ENCODE results near the gene HIGD2B. TPM values are rescaled to one million over a fixed set of nuclear protein-coding genes. Genes with fewer than 3 reads are reported as not detected.
"Not testable (repeated sequence)": the region's sequence is repeated elsewhere in the genome, so short reads cannot be mapped to it uniquely, and the experiment has no call there.

HIGD2B gene
- total and polyA plus RNA-seq, 7 donors, result not detected

- Histone ChIP-seq H3K4me3 (no peak overlapping the region), H3K9me3 (no peaks in the 10 kb centered on the region), H3K36me3 (ENCODE audit: insufficient read depth in 1 of 2, low read depth in 1 of 2) (peaks cover 5 to 75% of the 10 kb centered on the region in 2 donors), H3K4me1 (no peaks in the 10 kb centered on the region), H3K27me3 (ENCODE audit: insufficient read depth in 3 of 3, low read length in 2 of 3) (no peaks in the 10 kb centered on the region), H3K27ac (no peak overlapping the region)
- no peak for DNase-seq
- TF ChIP-seq CTCF (IDR thresholded peaks at IDR 0.05), result no peak
- no peak for ATAC-seq
- intact Hi-C loops (cut with DNase I), result no loop called here
Observed at GRCh38 chr15:72732086-72732485, 46.1 kb upstream of the HIGD2B start.

GRCh38 chr15:72728821-72729220 is 42.8 kb upstream of the HIGD2B start:
- no peaks in the 10 kb centered on the region for H3K9me3 ChIP-seq
- no peak overlapping the region for H3K27ac ChIP-seq
- WGBS, 3 donors, result 84 to 100% (median 88%) methylated on average over 1 of the region's 1 CpG
- TF ChIP-seq CTCF (IDR thresholded peaks at IDR 0.05), result no peak
- H3K4me3 ChIP-seq, result no peak overlapping the region
- peaks cover 3 to 77% of the 10 kb centered on the region in 2 donors for H3K36me3 ChIP-seq (ENCODE audit: insufficient read depth in 1 of 2, low read depth in 1 of 2)
- no peaks in the 10 kb centered on the region for H3K4me1 ChIP-seq
- intact Hi-C loops (cut with DNase I), result no loop called here
- ATAC-seq (no peak), DNase-seq (no peak)
- H3K27me3 ChIP-seq (ENCODE audit: insufficient read depth in 3 of 3, low read length in 2 of 3), result no peaks in the 10 kb centered on the region

GRCh38 chr15:72728249-72728648 is 42.3 kb upstream of the HIGD2B start:
- H3K9me3 ChIP-seq; ATAC-seq; H3K4me3 ChIP-seq; DNase-seq; H3K4me1 ChIP-seq; intact Hi-C loops (cut with DNase I); H3K27ac ChIP-seq; H3K27me3 ChIP-seq (ENCODE audit: insufficient read depth in 3 of 3, low read length in 2 of 3): not testable (repeated sequence)
- 93 to 97% (median 93%) methylated on average over 1 of the region's 1 CpG for WGBS, 3 donors
- peaks cover 3 to 75% of the 10 kb centered on the region in 2 donors for H3K36me3 ChIP-seq (ENCODE audit: insufficient read depth in 1 of 2, low read depth in 1 of 2)

GRCh38 chr15:72727154-72727553 is 41.2 kb upstream of the HIGD2B start:
- TF ChIP-seq CTCF (IDR thresholded peaks at IDR 0.05), result no peak
- Histone ChIP-seq H3K36me3 (ENCODE audit: insufficient read depth in 1 of 2, low read depth in 1 of 2) (peaks cover 3 to 67% of the 10 kb centered on the region in 2 donors), H3K27ac (no peak overlapping the region), H3K4me3 (no peak overlapping the region), H3K27me3 (ENCODE audit: insufficient read depth in 3 of 3, low read length in 2 of 3) (no peaks in the 10 kb centered on the region), H3K4me1 (peaks cover 2% of the 10 kb centered on the region), H3K9me3 (no peaks in the 10 kb centered on the region)
- DNase-seq, result no peak
- intact Hi-C loops (cut with DNase I), result no loop called here
- ATAC-seq, result no peak

- H3K4me1 ChIP-seq, result peaks cover 11% of the 10 kb centered on the region
- DNase-seq; H3K27ac ChIP-seq; ATAC-seq; H3K27me3 ChIP-seq (ENCODE audit: insufficient read depth in 3 of 3, low read length in 2 of 3); H3K4me3 ChIP-seq; H3K9me3 ChIP-seq; intact Hi-C loops (cut with DNase I): not testable (repeated sequence)
- 97 to 98% (median 97%) methylated on average over 6 of the region's 6 CpGs for WGBS, 3 donors
- H3K36me3 ChIP-seq (ENCODE audit: insufficient read depth in 1 of 2, low read depth in 1 of 2), result peaks cover 0 to 54% of the 10 kb centered on the region in 2 donors
Observed at GRCh38 chr15:72725851-72726250, 39.9 kb upstream of the HIGD2B start.

- peaks cover 11% of the 10 kb centered on the region for H3K4me1 ChIP-seq
- H3K36me3 ChIP-seq (ENCODE audit: insufficient read depth in 1 of 2, low read depth in 1 of 2), result peaks cover 0 to 51% of the 10 kb centered on the region in 2 donors
- intact Hi-C loops (cut with DNase I), result no loop called here
- DNase-seq, result no peak
- no peaks in the 10 kb centered on the region for H3K9me3 ChIP-seq
- 86 to 92% (median 89%) methylated on average over 3 of the region's 3 CpGs for WGBS, 3 donors
- no peak overlapping the region for H3K27ac ChIP-seq
- TF ChIP-seq CTCF (IDR thresholded peaks at IDR 0.05), result no peak
- H3K27me3 ChIP-seq (ENCODE audit: insufficient read depth in 3 of 3, low read length in 2 of 3), result no peaks in the 10 kb centered on the region
- ATAC-seq, result no peak
- H3K4me3 ChIP-seq, result no peak overlapping the region
Observed at GRCh38 chr15:72725446-72725845, 39.5 kb upstream of the HIGD2B start.

Data from psoas muscle (tissue), 8 donors.